HG03457 (cell line): Measurements from ENCODE around the gene VLDLR.

Source experiments
- ATAC-seq: cut with Tn5 transposase; IDR thresholded peaks from one replicate; pipeline ENCODE4 v1.9.1; 2021; ENCODE audit warnings: moderate number of reproducible peaks; ENCODE audit not compliant: unreplicated experiment

The VLDLR gene

GRCh38 chr9:2621722-2622460, at the start of gene VLDLR:
Gene VLDLR, plus strand, starts transcription at chr9:2621787. Its CDS starts 403 bp downstream, at chr9:2622190.
- peak; percentile 36 for ATAC-seq

- no peak for ATAC-seq
Measured at GRCh38 chr9:2574203-2574602, 47.4 kb upstream of the VLDLR start.

GRCh38 chr9:2576631-2577030, 45.0 kb upstream of the VLDLR start:
- ATAC-seq = no peak

GRCh38 chr9:2583308-2584013, 38.1 kb upstream of the VLDLR start:
- ATAC-seq = no peak

- no peak for ATAC-seq
Measured at GRCh38 chr9:2591967-2592366, 29.6 kb upstream of the VLDLR start.

GRCh38 chr9:2593744-2594143, 27.8 kb upstream of the VLDLR start:
- ATAC-seq = no peak

- no peak for ATAC-seq
Measured at GRCh38 chr9:2595973-2596372, 25.6 kb upstream of the VLDLR start.

GRCh38 chr9:2597483-2597882, 24.1 kb upstream of the VLDLR start:
- ATAC-seq = no peak

- no peak for ATAC-seq
Measured at GRCh38 chr9:2599896-2600295, 21.7 kb upstream of the VLDLR start.

- ATAC-seq = no peak
Measured at GRCh38 chr9:2600307-2600706, 21.3 kb upstream of the VLDLR start.

GRCh38 chr9:2601785-2602378, 19.7 kb upstream of the VLDLR start:
- no peak for ATAC-seq

GRCh38 chr9:2602704-2603116, 18.9 kb upstream of the VLDLR start:
- ATAC-seq = no peak

- ATAC-seq = no peak
Measured at GRCh38 chr9:2603621-2604020, 18.0 kb upstream of the VLDLR start.

- ATAC-seq = no peak
Measured at GRCh38 chr9:2605246-2605645, 16.3 kb upstream of the VLDLR start.

GRCh38 chr9:2608276-2608675, 13.3 kb upstream of the VLDLR start:
- no peak for ATAC-seq

GRCh38 chr9:2610985-2611384, 10.6 kb upstream of the VLDLR start:
- ATAC-seq = no peak

- no peak for ATAC-seq
Measured at GRCh38 chr9:2611961-2612360, 9.6 kb upstream of the VLDLR start.

- no peak for ATAC-seq
Measured at GRCh38 chr9:2613730-2614271, 7.8 kb upstream of the VLDLR start.

GRCh38 chr9:2615497-2615896, 6.1 kb upstream of the VLDLR start:
- no peak for ATAC-seq

- no peak for ATAC-seq
Measured at GRCh38 chr9:2616692-2617377, 4.8 kb upstream of the VLDLR start.

- no peak for ATAC-seq
Measured at GRCh38 chr9:2618289-2618688, 3.3 kb upstream of the VLDLR start.
